ENCODE measurements around the gene LPIN1. TPM values are rescaled to one million over a fixed set of nuclear protein-coding genes. Genes with fewer than 3 reads are reported as not detected.

The LPIN1 gene
- total and polyA plus RNA-seq, 2 of the 13 experiments (the other 11 are each of a cell fraction or from before 2014, with no cell fraction given) = 9.7 to 19.4 TPM

GRCh38 chr2:11778923-11779757 lies 32.7 kb downstream of the LPIN1 start (continued):
- TF ChIP-seq YEATS2 (CRISPR knock-in tag; IDR thresholded peaks at IDR 0.05; ENCODE audit: borderline replicate concordance) = peak; percentile 33; the same call in 1 of the 2 replicates
- TF ChIP-seq TFDP1 (CRISPR knock-in tag; IDR thresholded peaks at IDR 0.05; ENCODE audit: borderline replicate concordance) = peak; percentile 45; the same call in 1 of the 2 replicates
- no peak for TF ChIP-seq MTA1 (CRISPR knock-in tag; IDR thresholded peaks at IDR 0.05; ENCODE audit: borderline replicate concordance)
- no peak for TF ChIP-seq ZNF761 (CRISPR knock-in tag; conservative IDR thresholded peaks at IDR 0.05)
- no peak for TF ChIP-seq ZFP36L2 (CRISPR knock-in tag; IDR thresholded peaks at IDR 0.05)
- TF ChIP-seq ZBTB38 (CRISPR knock-in tag; IDR thresholded peaks at IDR 0.05) = peak; percentile 33; the same call in 1 of the 2 replicates
- TF ChIP-seq AHR (CRISPR knock-in tag; IDR thresholded peaks at IDR 0.05) = peak; percentile 75; the same call in 1 of the 2 replicates
- peak; percentile 82; the same call in 1 of the 2 replicates for TF ChIP-seq U2AF2 (IDR thresholded peaks at IDR 0.05; ENCODE audit: low read depth, low read length)
- TF ChIP-seq, protein P1, sequence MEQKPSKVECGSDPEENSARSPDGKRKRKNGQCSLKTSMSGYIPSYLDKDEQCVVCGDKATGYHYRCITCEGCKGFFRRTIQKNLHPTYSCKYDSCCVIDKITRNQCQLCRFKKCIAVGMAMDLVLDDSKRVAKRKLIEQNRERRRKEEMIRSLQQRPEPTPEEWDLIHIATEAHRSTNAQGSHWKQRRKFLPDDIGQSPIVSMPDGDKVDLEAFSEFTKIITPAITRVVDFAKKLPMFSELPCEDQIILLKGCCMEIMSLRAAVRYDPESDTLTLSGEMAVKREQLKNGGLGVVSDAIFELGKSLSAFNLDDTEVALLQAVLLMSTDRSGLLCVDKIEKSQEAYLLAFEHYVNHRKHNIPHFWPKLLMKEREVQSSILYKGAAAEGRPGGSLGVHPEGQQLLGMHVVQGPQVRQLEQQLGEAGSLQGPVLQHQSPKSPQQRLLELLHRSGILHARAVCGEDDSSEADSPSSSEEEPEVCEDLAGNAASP (CRISPR knock-in tag; IDR thresholded peaks at IDR 0.05; ENCODE audit: borderline replicate concordance) = 0 out of 2 replicates have a peak, but pooled peaks have one; percentile 36
- TF ChIP-seq SOX6 (IDR thresholded peaks at IDR 0.05) = no peak
- peak; percentile 29; the same call in 1 of the 2 replicates for TF ChIP-seq SOX6 (CRISPR knock-in tag; IDR thresholded peaks at IDR 0.05)
- TF ChIP-seq ZNF256 (CRISPR knock-in tag; conservative IDR thresholded peaks at IDR 0.05) = no peak
- TF ChIP-seq, protein P2, sequence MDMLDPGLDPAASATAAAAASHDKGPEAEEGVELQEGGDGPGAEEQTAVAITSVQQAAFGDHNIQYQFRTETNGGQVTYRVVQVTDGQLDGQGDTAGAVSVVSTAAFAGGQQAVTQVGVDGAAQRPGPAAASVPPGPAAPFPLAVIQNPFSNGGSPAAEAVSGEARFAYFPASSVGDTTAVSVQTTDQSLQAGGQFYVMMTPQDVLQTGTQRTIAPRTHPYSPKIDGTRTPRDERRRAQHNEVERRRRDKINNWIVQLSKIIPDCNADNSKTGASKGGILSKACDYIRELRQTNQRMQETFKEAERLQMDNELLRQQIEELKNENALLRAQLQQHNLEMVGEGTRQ (IDR thresholded peaks at IDR 0.05; ENCODE audit: low read depth, low read length) = peak; percentile 47
- TF ChIP-seq, protein P2 (CRISPR knock-in tag; IDR thresholded peaks at IDR 0.05; ENCODE audit: borderline replicate concordance) = peak; percentile 36; the same call in 1 of the 2 replicates
- TF ChIP-seq ZNF652 (CRISPR knock-in tag; IDR thresholded peaks at IDR 0.05; ENCODE audit: borderline replicate concordance, low read depth) = no peak
- TF ChIP-seq GRHL1 (CRISPR knock-in tag; conservative IDR thresholded peaks at IDR 0.05) = no peak
- peak; percentile 56; the same call in 1 of the 2 replicates for TF ChIP-seq ZNF274 (CRISPR knock-in tag; IDR thresholded peaks at IDR 0.05)
- TF ChIP-seq KLF12 (CRISPR knock-in tag; IDR thresholded peaks at IDR 0.05; ENCODE audit: borderline replicate concordance) = 0 out of 2 replicates have a peak, but pooled peaks have one; percentile 67
- TF ChIP-seq YY1 (IDR thresholded peaks at IDR 0.05; ENCODE audit: insufficient read depth, insufficient replicate concordance, low read depth, low read length) = peak; percentile 69
- 0 out of 4 replicates have a peak, but pooled peaks of 1 of the 2 experiments have one; percentile 39 for TF ChIP-seq KLF16 (CRISPR knock-in tag; IDR thresholded peaks at IDR 0.05)
- peak; percentile 96 for TF ChIP-seq MXD4 (CRISPR knock-in tag; IDR thresholded peaks at IDR 0.05)
